ENCODE data around the gene DDX10. TPM values are rescaled to one million over a fixed set of nuclear protein-coding genes. Genes with fewer than 3 reads are reported as not detected.

DDX10 gene
- polyA plus RNA-seq, 1 of the 3 experiments (the other 2 are of a cell fraction) = 35.8 TPM

DNA sequence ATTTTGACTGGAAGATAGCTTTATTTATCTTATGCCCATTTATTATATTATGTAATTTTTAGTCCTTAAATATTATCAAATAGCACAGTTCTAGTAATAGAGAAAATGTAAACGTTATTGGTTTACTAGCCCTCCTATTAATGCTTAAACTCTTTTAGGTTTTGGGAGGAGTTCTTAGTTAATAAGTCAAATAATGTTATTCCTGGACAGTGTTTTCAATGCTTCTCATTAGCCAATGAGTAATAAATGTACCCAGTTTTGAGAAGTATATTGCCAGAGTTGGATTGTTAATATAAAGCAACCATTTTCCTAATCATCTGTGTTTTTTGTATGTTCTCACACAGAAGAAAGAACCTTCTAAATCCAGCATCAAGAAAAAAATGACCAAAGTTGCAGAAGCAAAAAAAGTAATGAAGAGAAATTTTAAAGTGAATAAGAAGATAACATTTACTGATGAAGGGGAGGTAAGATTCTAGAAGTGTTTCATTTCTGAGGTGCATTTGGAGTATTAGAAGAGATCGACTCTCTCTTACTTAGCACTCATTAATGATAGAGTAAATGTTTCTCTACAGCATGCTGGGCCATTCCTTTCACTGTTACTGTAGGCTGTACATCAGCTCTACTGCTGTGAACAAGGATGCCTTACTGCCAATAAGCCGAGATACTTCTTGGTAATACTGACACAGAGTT, 173.4 kb downstream of the DDX10 start:
- Histone ChIP-seq H3K79me2 (ENCODE audit: insufficient read depth) (no peaks in the 10 kb centered on the region), H3K27ac (ENCODE audit: low read depth in 2 of 2, low read length in 1 of 2) (no peak overlapping the region), H3K4me2 (no peak overlapping the region), H4K20me1 (ENCODE audit: insufficient read depth) (no peaks in the 10 kb centered on the region), H3K9ac (no peak overlapping the region), H3K9me3 (no peaks in the 10 kb centered on the region), H3K27me3 (ENCODE audit: insufficient read depth) (no peaks in the 10 kb centered on the region), H2AFZ (ENCODE audit: low read depth) (no peak overlapping the region), H3K4me3 (ENCODE audit: low read depth in 2 of 2, low read length in 1 of 2) (no peak overlapping the region), H3K4me1 (ENCODE audit: control insufficient read depth in 1 of 2, insufficient read depth in 2 of 2, low read depth in 1 of 2, low read length in 1 of 2) (no peaks in the 10 kb centered on the region), H3K9me2 (no peaks in the 10 kb centered on the region), H3F3A (replicated peaks; ENCODE audit: insufficient read depth) (no peaks in the 10 kb centered on the region), H3K36me3 (replicated peaks in 1 of 2; ENCODE audit: control insufficient read depth in 1 of 2, insufficient read depth in 2 of 2, low read length in 1 of 2) (peaks cover 10 to 15% of the 10 kb centered on the region in 2 experiments)
- ChIA-PET CTCF (interaction anchor here (1.8 kb wide), 1 partner anchor 33 kb away, joined by 4 read pairs; no protein-coding TSS in a partner anchor), POLR2A (no interaction called here)
- no peak for DNase-seq
- TF ChIP-seq, protein P1, sequence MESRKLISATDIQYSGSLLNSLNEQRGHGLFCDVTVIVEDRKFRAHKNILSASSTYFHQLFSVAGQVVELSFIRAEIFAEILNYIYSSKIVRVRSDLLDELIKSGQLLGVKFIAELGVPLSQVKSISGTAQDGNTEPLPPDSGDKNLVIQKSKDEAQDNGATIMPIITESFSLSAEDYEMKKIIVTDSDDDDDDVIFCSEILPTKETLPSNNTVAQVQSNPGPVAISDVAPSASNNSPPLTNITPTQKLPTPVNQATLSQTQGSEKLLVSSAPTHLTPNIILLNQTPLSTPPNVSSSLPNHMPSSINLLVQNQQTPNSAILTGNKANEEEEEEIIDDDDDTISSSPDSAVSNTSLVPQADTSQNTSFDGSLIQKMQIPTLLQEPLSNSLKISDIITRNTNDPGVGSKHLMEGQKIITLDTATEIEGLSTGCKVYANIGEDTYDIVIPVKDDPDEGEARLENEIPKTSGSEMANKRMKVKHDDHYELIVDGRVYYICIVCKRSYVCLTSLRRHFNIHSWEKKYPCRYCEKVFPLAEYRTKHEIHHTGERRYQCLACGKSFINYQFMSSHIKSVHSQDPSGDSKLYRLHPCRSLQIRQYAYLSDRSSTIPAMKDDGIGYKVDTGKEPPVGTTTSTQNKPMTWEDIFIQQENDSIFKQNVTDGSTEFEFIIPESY (IDR thresholded peaks at IDR 0.05; ENCODE audit: borderline replicate concordance, low read depth) = no peak
- TF ChIP-seq, protein P2, sequence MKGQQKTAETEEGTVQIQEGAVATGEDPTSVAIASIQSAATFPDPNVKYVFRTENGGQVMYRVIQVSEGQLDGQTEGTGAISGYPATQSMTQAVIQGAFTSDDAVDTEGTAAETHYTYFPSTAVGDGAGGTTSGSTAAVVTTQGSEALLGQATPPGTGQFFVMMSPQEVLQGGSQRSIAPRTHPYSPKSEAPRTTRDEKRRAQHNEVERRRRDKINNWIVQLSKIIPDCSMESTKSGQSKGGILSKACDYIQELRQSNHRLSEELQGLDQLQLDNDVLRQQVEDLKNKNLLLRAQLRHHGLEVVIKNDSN (IDR thresholded peaks at IDR 0.05; ENCODE audit: borderline replicate concordance, low read depth) = no peak
- no peak for TF ChIP-seq TAF1 (IDR thresholded peaks at IDR 0.05; ENCODE audit: borderline replicate concordance, low read depth, low read length)
- TF ChIP-seq, protein P3, sequence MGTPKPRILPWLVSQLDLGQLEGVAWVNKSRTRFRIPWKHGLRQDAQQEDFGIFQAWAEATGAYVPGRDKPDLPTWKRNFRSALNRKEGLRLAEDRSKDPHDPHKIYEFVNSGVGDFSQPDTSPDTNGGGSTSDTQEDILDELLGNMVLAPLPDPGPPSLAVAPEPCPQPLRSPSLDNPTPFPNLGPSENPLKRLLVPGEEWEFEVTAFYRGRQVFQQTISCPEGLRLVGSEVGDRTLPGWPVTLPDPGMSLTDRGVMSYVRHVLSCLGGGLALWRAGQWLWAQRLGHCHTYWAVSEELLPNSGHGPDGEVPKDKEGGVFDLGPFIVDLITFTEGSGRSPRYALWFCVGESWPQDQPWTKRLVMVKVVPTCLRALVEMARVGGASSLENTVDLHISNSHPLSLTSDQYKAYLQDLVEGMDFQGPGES (IDR thresholded peaks at IDR 0.05; ENCODE audit: low read depth, low read length) = no peak
- TF ChIP-seq YY1 (IDR thresholded peaks at IDR 0.05; ENCODE audit: low read depth) = no peak
- TF ChIP-seq MXI1 (IDR thresholded peaks at IDR 0.05; ENCODE audit: low read depth, low read length) = no peak
- TF ChIP-seq JUND (IDR thresholded peaks at IDR 0.05) = no peak
- TF ChIP-seq, protein P4, sequence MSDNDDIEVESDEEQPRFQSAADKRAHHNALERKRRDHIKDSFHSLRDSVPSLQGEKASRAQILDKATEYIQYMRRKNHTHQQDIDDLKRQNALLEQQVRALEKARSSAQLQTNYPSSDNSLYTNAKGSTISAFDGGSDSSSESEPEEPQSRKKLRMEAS (IDR thresholded peaks at IDR 0.05; ENCODE audit: low read depth) = no peak
- TF ChIP-seq, protein P5, sequence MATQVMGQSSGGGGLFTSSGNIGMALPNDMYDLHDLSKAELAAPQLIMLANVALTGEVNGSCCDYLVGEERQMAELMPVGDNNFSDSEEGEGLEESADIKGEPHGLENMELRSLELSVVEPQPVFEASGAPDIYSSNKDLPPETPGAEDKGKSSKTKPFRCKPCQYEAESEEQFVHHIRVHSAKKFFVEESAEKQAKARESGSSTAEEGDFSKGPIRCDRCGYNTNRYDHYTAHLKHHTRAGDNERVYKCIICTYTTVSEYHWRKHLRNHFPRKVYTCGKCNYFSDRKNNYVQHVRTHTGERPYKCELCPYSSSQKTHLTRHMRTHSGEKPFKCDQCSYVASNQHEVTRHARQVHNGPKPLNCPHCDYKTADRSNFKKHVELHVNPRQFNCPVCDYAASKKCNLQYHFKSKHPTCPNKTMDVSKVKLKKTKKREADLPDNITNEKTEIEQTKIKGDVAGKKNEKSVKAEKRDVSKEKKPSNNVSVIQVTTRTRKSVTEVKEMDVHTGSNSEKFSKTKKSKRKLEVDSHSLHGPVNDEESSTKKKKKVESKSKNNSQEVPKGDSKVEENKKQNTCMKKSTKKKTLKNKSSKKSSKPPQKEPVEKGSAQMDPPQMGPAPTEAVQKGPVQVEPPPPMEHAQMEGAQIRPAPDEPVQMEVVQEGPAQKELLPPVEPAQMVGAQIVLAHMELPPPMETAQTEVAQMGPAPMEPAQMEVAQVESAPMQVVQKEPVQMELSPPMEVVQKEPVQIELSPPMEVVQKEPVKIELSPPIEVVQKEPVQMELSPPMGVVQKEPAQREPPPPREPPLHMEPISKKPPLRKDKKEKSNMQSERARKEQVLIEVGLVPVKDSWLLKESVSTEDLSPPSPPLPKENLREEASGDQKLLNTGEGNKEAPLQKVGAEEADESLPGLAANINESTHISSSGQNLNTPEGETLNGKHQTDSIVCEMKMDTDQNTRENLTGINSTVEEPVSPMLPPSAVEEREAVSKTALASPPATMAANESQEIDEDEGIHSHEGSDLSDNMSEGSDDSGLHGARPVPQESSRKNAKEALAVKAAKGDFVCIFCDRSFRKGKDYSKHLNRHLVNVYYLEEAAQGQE (IDR thresholded peaks at IDR 0.05; ENCODE audit: low read depth, low read length) = no peak
- no peak for TF ChIP-seq RXRA (IDR thresholded peaks at IDR 0.05; ENCODE audit: borderline replicate concordance, low read depth)
- no peak for TF ChIP-seq SMC3 (IDR thresholded peaks at IDR 0.05; ENCODE audit: low read depth, low read length)
- WGBS (ENCODE audit: low lambda C conversion rate) = 94% methylated on average over 3 of the region's 3 CpGs

Measured in SK-N-SH (cell line).